Measurements from ENCODE around the gene LRRC8E. TPM values are rescaled to one million over a fixed set of nuclear protein-coding genes. Genes with fewer than 3 reads are reported as not detected.

The LRRC8E gene
- total RNA-seq, 1 donor from 2014 or later = not detected

GRCh38 chr19:7866399-7867091 lies 21.8 kb upstream of the LRRC8E start:
- Mint-ChIP-seq H3K36me3 (ENCODE audit: low read depth) (no peaks in the 10 kb centered on the region), H3K4me3 (no peak overlapping the region), H3K9me3 (peaks cover 3% of the 10 kb centered on the region), H3K27ac (no peak overlapping the region), H3K27me3 (peaks cover 16% of the 10 kb centered on the region), H3K4me1 (peaks cover 32% of the 10 kb centered on the region)
- no peak for DNase-seq
- intact Hi-C loops (cut with micrococcal nuclease) = no loop called here
- no peak for ATAC-seq (ENCODE audit: low read depth)
- ChIA-PET POLR2A (interaction anchor here (0.5 to 0.8 kb wide), 3 partner anchors 51 to 129 kb away, joined by 3 to 4 read pairs (median 4); no protein-coding TSS in a partner anchor), CTCF (no interaction called here)
- no peak for TF ChIP-seq CTCF (IDR thresholded peaks at IDR 0.05)

- POLR2A ChIA-PET = interaction anchor here (0.6 to 0.8 kb wide), 2 partner anchors 50 to 130 kb away, joined by 4 read pairs; no protein-coding TSS in a partner anchor
- intact Hi-C loops (cut with micrococcal nuclease) = no loop called here
- TF ChIP-seq CTCF (IDR thresholded peaks at IDR 0.05) = no peak
- no peak for DNase-seq
- no peaks in the 10 kb centered on the region for H3K36me3 Mint-ChIP-seq (ENCODE audit: low read depth)
- no peak overlapping the region for H3K4me3 Mint-ChIP-seq
- H3K27ac Mint-ChIP-seq = no peak overlapping the region
- CTCF ChIA-PET = no interaction called here
- peaks cover 23% of the 10 kb centered on the region for H3K27me3 Mint-ChIP-seq
- no peak for ATAC-seq (ENCODE audit: low read depth)
- H3K9me3 Mint-ChIP-seq = peaks cover 3% of the 10 kb centered on the region
- peaks cover 33% of the 10 kb centered on the region for H3K4me1 Mint-ChIP-seq
Measured at GRCh38 chr19:7867092-7867844, 21.0 kb upstream of the LRRC8E start.

GRCh38 chr19:7868326-7868670 lies 20.0 kb upstream of the LRRC8E start:
- ATAC-seq (ENCODE audit: low read depth) (no peak), DNase-seq (no peak)
- H3K36me3 Mint-ChIP-seq (ENCODE audit: low read depth) = no peaks in the 10 kb centered on the region
- TF ChIP-seq CTCF (IDR thresholded peaks at IDR 0.05) = no peak
- ChIA-PET POLR2A (interaction anchor here (1.0 to 2.2 kb wide), 7 partner anchors 17 to 167 kb away, joined by 3 to 15 read pairs (median 4); partner anchors contain the start of genes FCER2, MAP2K7, SNAPC2 and TIMM44), CTCF (interaction anchor here (0.8 to 2.2 kb wide), 9 partner anchors 32 to 300 kb away, joined by 3 to 14 read pairs (median 7); partner anchors contain the start of genes SNAPC2, STXBP2, TIMM44 and TRAPPC5)
- no peak overlapping the region for H3K27ac Mint-ChIP-seq
- H3K9me3 Mint-ChIP-seq = peaks cover 3% of the 10 kb centered on the region
- intact Hi-C loops (cut with micrococcal nuclease) = loop anchor here (2.0 kb wide), 3 partner anchors 15 to 75 kb away; partner anchors contain the start of gene TIMM44
- peaks cover 38% of the 10 kb centered on the region for H3K4me1 Mint-ChIP-seq
- peak overlapping the region; percentile 81 for H3K4me3 Mint-ChIP-seq
- H3K27me3 Mint-ChIP-seq = peaks cover 28% of the 10 kb centered on the region

GRCh38 chr19:7868671-7869452 lies 19.4 kb upstream of the LRRC8E start:
- peaks cover 41% of the 10 kb centered on the region for H3K4me1 Mint-ChIP-seq
- H3K36me3 Mint-ChIP-seq (ENCODE audit: low read depth) = no peaks in the 10 kb centered on the region
- ATAC-seq (ENCODE audit: low read depth) = peak; percentile 75
- peak overlapping the region; percentile 73 for H3K27ac Mint-ChIP-seq
- H3K27me3 Mint-ChIP-seq = peaks cover 30% of the 10 kb centered on the region
- peak; percentile 56 for TF ChIP-seq CTCF (IDR thresholded peaks at IDR 0.05)
- ChIA-PET CTCF (interaction anchor here (0.8 to 2.2 kb wide), 14 partner anchors 10 to 300 kb away, joined by 3 to 14 read pairs (median 5); partner anchors contain the start of genes MAP2K7, SNAPC2, STXBP2 and TIMM44), POLR2A (interaction anchor here (1.0 to 2.2 kb wide), 9 partner anchors 17 to 239 kb away, joined by 3 to 15 read pairs (median 4); partner anchors contain the start of genes FCER2, MAP2K7, PET100 and SNAPC2)
- H3K4me3 Mint-ChIP-seq = peak overlapping the region; percentile 81
- intact Hi-C loops (cut with micrococcal nuclease) = loop anchor here (1.0 to 2.0 kb wide), 7 partner anchors 16 to 190 kb away; partner anchors contain the start of genes MAP2K7, SNAPC2 and TIMM44
- H3K9me3 Mint-ChIP-seq = peaks cover 3% of the 10 kb centered on the region
- peak; percentile 83 for DNase-seq

Measured in activated B cell treated with CpG ODN at 0.5 μM for 24 hours (primary cell).